NCI-H510A treated with DMSO at 0.1 percent for 48 hours (cell line): ENCODE results near the gene PGAP2.
"Not testable (repeated sequence)": the region's sequence is repeated elsewhere in the genome, so short reads cannot be mapped to it uniquely, and the experiment has no call there.

Experiments used
- DNase-seq: peaks from one replicate; lab custom pipeline; 2025; lab: John Stamatoyannopoulos, UW

Gene PGAP2

GRCh38 chr11:3803726-3804495 is 4.4 kb upstream of the PGAP2 start:
- no peak for DNase-seq

DNA sequence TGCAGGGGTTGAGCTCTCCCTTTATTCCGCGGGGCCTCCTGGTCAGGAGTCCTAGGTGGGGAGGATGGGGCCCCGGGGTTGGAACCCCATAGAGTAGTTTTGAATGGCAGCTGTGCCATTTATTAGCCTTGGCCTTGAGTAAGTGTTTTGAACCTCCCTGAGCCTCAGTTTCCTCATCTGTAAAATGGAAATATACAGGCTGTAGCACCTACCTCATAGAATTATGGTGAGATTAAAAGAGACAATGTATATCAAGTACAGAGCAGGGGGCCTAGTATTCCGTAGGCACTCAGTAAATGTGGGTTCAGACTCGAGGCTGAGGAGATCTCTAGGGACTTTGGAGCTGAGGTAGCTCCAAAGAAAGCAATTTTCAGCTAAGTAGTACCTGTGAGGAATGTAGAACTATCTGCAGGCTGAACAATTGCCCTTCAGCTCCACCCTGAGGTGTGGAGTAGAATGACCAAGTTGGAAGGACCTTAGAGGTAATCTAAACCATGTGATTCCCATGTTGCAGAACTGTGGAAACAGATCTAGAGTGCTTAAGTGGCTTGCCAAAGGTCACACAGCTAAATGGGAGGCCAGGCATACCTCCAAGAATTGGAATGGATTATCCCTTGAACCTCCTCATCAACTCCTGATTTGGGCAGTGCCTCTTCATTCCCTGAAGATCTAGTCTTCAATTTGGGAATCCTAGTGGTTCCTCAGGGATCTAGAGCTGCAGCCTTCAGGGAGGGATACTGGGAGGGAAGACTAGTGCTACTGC is 682 bp downstream of the PGAP2 start:
- no peak for DNase-seq

- no peak for DNase-seq
These were observed 1.2 kb downstream of the PGAP2 start for GRCh38 chr11:3809624-3809928.

GRCh38 chr11:3810446-3810845 is 2.1 kb downstream of the PGAP2 start:
- DNase-seq: no peak

DNA sequence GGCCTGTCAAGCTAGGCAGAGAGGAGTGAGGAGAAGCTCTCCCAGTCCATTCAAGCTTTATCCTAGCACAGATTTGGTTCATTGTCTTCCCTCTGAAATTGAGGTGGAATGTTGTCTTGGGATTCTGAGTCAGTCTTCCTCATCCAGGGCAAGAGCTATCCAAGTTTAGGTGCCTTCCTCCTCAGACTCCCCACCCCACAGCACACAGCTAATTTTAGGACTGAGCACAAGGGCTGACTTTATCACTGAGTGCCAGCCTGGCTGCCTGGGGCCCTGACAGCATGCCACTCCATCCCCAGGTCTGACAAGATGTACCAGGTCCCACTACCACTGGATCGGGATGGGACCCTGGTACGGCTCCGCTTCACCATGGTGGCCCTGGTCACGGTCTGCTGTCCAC is 2.6 kb downstream of the PGAP2 start:
- no peak for DNase-seq

- not testable (repeated sequence) for DNase-seq
These were observed 6.5 kb downstream of the PGAP2 start for GRCh38 chr11:3814832-3815231.

DNA sequence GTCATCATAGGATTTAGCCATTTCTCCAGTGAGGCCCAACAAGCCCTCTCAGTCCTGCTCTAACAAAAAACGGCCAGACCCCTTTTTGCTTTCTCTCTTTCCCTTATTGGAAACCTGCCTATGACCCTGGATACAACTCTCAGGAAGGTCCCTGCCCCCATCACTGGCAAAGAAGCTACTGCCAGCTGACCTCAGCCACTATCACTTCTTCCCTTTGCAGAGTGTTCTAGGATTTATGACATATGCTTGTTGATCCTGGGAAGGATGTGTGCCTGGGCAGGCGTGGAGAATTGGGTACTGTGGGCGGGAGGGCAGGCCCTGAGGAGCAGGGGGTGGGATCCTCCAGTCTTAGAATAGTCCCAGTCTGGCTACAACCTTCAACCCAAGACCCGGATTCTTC is 7.5 kb downstream of the PGAP2 start:
- no peak for DNase-seq

DNA sequence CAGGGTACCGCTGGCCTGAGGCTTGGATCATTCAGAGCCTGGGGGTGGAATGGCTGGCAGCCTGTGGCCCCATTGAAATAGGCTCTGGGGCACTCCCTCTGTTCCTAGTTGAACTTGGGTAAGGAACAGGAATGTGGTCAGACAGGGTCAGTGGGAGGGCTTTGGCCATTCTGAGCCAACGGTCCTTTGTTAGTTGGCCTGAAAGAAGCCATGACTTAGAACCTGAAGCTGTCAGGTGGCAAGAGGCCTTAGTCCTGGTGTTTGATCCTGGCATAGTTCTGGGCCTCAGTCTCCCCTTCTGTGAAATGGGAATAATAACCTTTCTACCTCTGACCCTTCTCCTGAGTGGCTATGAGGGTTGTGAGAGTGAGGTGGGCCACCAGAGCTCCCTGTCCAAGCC is 8.3 kb downstream of the PGAP2 start:
- DNase-seq: no peak

- DNase-seq: no peak
These were observed 8.9 kb downstream of the PGAP2 start for GRCh38 chr11:3817181-3817800.

GRCh38 chr11:3820971-3821370 is 12.6 kb downstream of the PGAP2 start:
- no peak for DNase-seq

DNA sequence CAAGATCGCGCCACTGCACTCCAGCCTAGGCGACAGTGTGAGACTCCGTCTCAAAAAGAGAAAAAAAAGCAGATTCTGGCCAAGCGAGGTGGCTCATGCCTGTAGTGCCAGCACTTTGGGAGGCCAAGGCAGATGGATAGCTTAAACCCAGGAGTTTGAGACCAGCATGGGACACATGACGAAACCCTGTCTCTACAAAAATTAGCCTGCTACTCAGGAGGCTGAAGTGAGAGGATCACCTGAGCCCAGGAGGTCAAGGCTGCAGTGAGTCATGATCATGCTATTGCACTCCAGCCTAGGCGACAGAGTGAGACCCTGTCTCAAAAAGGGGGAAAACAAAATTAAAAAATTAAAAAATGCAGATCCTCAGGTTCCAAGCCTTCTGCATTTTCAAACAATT is 14.0 kb downstream of the PGAP2 start:
- DNase-seq: no peak

GRCh38 chr11:3823303-3823702 is 14.9 kb downstream of the PGAP2 start:
- no peak for DNase-seq

DNA sequence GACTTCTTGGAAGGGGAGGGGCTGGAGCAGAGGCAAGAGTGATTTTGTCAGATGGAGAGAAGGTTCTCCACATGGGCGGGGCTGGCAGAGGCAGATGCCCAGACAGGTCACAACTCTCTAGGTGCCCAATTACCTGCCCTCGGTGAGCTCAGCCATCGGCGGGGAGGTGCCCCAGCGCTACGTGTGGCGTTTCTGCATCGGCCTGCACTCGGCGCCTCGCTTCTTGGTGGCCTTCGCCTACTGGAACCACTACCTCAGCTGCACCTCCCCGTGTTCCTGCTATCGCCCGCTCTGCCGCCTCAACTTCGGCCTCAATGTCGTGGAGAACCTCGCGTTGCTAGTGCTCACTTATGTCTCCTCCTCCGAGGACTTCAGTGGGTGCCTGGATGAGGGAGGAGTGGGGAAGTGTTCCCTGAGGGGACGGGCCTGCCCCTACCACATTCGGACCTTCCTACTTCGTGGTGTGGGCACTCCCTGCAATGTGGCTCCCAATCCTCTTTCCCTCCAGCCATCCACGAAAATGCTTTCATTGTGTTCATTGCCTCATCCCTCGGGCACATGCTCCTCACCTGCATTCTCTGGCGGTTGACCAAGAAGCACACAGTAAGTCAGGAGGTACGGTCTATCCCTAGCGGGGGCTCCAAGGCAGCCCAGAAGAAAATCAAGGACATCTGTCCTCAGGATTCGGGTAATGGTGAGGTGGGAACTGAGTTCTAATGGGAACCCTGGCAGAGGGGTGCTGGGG is 15.6 kb downstream of the PGAP2 start:
- no peak for DNase-seq

DNA sequence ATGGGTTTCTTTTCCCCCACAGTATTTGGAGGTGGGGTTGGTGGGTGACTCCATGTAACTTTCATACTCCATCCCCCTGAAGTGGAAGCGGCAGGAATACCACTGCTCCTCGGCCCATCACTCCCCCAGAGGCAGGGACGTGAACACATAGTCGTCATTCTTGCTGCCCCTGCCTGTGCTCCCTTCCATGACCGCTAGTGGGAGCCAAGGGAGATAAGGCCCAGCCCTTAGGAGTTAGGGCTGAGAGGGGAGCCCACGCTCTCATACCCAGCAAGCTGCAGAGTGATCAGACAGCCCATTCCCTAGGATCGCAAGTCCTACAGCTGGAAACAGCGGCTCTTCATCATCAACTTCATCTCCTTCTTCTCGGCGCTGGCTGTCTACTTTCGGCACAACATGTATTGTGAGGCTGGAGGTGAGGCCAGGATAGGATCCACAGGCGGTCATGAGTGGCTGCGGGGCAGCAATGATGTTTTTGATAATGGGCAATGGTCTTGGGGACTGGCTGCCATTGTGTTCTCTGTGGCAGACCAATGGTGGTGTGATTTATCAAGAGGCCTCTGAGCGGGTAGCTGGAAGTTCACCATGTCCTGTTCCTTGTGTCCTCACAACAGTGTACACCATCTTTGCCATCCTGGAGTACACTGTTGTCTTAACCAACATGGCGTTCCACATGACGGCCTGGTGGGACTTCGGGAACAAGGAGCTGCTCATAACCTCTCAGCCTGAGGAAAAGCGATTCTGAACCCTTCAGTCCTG is 16.5 kb downstream of the PGAP2 start:
- peak; percentile 9 for DNase-seq

GRCh38 chr11:3825473-3826154 is 17.3 kb downstream of the PGAP2 start:
- DNase-seq: no peak

DNA sequence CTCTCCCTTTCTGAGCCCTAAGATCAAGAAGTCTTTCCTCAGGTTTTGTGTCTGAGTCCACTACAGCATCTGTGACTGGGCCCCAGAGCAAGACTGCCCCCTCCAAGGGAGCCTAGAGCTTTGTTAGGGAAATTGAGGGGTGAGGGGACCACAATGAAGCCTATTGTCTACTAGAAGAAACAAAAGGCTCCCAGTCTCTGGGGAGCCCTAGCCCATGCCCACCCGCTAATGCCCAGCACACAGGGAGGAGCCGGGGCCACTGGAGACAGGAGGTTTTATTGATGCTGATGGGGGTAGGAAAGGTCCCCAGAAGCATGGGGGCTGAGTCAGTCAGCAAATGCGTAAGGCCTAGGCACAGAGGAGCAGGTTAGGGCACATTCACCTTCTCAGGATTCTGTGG is 18.4 kb downstream of the PGAP2 start:
- DNase-seq: no peak

- DNase-seq: no peak
These were observed 19.2 kb downstream of the PGAP2 start for GRCh38 chr11:3827434-3828186.

- no peak for DNase-seq
These were observed 21.7 kb downstream of the PGAP2 start for GRCh38 chr11:3830088-3830487.

GRCh38 chr11:3830730-3831129 is 22.4 kb downstream of the PGAP2 start:
- DNase-seq: no peak
